Measurements from ENCODE around the gene SAMM50. TPM values are rescaled to one million over a fixed set of nuclear protein-coding genes. Genes with fewer than 3 reads are reported as not detected.

The SAMM50 gene
- 40.8 TPM for total RNA-seq (2021; ENCODE audit: unreplicated experiment)
- polyA plus RNA-seq (2012): 30.0 and 37.1 TPM in 2 replicates
- percentile 57 among the genes with signal in this experiment for Bru-seq, nascent RNA
- percentile 69 among the genes with signal in this experiment for BruChase-seq, experiment 1, labeled RNA remaining after a 6-hour chase
- BruChase-seq, experiment 2, labeled RNA remaining after a 2-hour chase: percentile 65 among the genes with signal in this experiment
- long read RNA-seq, transcript SAMM50-201 (15 exons, 1,717 nt): major isoform, 72 of 135 reads
- long read RNA-seq, partial matches to known transcripts: 54 of 135 reads
- long read RNA-seq, other reads (novel, unspliced or antisense): 7 of 135 reads

DNA sequence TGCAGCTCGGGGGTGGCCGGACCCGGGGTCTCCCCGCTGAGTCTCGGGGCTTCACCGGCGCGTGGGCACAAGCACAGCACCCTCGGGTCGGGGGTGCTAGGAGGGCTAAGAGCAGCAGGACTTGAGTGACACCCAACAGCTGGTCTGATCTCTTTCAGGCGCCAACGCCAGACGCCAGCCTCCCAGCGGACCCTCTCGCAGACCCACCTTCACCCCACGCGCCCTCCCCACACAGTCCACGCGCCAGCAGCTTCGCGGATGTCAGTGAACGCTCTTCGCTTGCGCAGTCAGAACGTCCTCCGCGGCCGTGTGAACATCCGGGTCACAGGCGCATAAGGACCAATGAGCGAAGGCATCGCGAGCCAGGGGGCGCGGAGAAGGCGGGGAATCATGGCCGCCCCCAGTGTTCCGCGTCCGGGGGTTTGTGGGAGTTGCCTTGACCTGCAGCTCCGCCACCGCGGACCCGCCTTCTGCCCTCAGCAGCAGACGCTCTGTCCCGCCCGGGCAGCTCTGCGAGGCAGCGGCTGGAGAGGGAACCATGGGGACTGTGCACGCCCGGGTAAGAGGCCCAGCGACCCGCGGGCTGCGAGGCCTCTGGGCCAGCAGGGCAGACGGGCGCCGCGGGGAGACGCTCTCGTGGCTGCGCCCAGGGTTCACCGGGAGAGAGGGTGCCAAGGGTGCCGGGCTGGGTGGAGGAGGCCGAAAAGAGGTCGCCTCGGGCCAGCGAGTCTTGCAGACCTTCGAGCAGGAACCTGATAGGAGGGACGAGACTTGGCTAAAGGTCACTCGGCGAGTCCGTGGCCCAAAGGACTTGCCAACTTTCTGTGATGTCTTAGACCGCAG, at the start of gene SAMM50:
TSS of gene SAMM50 (plus strand) at position 403 of the 843 bp plus-strand sequence. CDS start at position 539, 136 bp downstream.
- Histone ChIP-seq H2AFZ (ENCODE audit: low read depth, low read length, poor library complexity, severe bottlenecking) (no peak within 1 kb of the TSS), H3K4me2 (ENCODE audit: low read length) (peak within 1 kb of the TSS; percentile 73), H3K9me2 (ENCODE audit: insufficient read depth) (no peaks in the 10 kb centered on the region), H3K27me3 (ENCODE audit: insufficient read depth, low read length) (no peaks in the 10 kb centered on the region), H3K4me3 (replicated peaks in 1 of 2; ENCODE audit: low read depth in 1 of 2, low read length in 2 of 2) (peak within 1 kb of the TSS; percentile 91 to 95), H4K20me1 (ENCODE audit: insufficient read depth) (no peaks in the 10 kb centered on the region), H3K9me3 (ENCODE audit: control insufficient read depth in 1 of 2, insufficient read depth in 1 of 2, low read depth in 1 of 2, low read length in 2 of 2) (no peaks in the 10 kb centered on the region), H3K27ac (ENCODE audit: low read depth, low read length) (peak within 1 kb of the TSS; percentile 90), H3K79me2 (ENCODE audit: insufficient read depth, low read length) (peaks cover 55% of the 10 kb centered on the region), H3K36me3 (ENCODE audit: control insufficient read depth in 1 of 2, insufficient read depth in 2 of 2, low read length in 2 of 2) (no peaks in the 10 kb centered on the region), H3K9ac (ENCODE audit: low read length) (peak within 1 kb of the TSS; percentile 87), H3K4me1 (ENCODE audit: control insufficient read depth in 1 of 2, insufficient read depth in 2 of 2, low read length in 2 of 2) (peaks cover 17 to 30% of the 10 kb centered on the region in 2 experiments)
- ChIA-PET RAD21 (ENCODE audit: low non-redundant PET in 1 of 2, low total read pairs in 2 of 2, uncharacterized antibody in 2 of 2, unreplicated experiment in 2 of 2) (interaction anchor here in 1 of 2 experiments (1.0 kb wide), 1 partner anchor 72 kb away, joined by 3 read pairs; no protein-coding TSS in a partner anchor), POLR2A (interaction anchor here (1.1 to 1.6 kb wide), 3 partner anchors 9 to 72 kb away, joined by 4 to 6 read pairs (median 4); partner anchors contain the start of gene PNPLA3), CTCF (interaction anchor here (0.9 to 1.9 kb wide), 4 partner anchors 9 to 72 kb away, joined by 3 to 22 read pairs (median 4); no protein-coding TSS in a partner anchor)
- peak; percentile 81 for DNase-seq (ENCODE audit: low read depth, low spot score)
- intact Hi-C loops (cut with micrococcal nuclease): no loop called here
- BruUV-seq (replicated peaks): no TSS peak
- peak; percentile 93 for ATAC-seq
- TF ChIP-seq ZFX (IDR thresholded peaks at IDR 0.05) (peak; percentile 86), EGR1 (IDR thresholded peaks at IDR 0.05; ENCODE audit: low read depth) (peak; percentile 52), YY1 (IDR thresholded peaks at IDR 0.05; ENCODE audit: extremely low read depth, insufficient replicate concordance, low read depth, low read length) (peak; percentile 97), CEBPB (IDR thresholded peaks at IDR 0.05; ENCODE audit: low read depth) (no peak), JUND (IDR thresholded peaks at IDR 0.05) (no peak), POLR2AphosphoS5 (IDR thresholded peaks at IDR 0.05; ENCODE audit: low read depth, low read length) (peak; percentile 90), CBX3 (IDR thresholded peaks at IDR 0.05; ENCODE audit: low read depth) (no peak), RAD21 (IDR thresholded peaks at IDR 0.05; ENCODE audit: low read depth) (no peak), SIN3A (IDR thresholded peaks at IDR 0.05; ENCODE audit: low read depth) (peak; percentile 71), ZNF274 (IDR thresholded peaks at IDR 0.05; ENCODE audit: low read depth, low read length) (no peak), EZH2 (IDR thresholded peaks at IDR 0.05) (no peak), ELF1 (IDR thresholded peaks at IDR 0.05; ENCODE audit: borderline replicate concordance, low read depth) (peak; percentile 42; the same call in 1 of the 2 replicates), SP1 (IDR thresholded peaks at IDR 0.05; ENCODE audit: low read depth) (peak; percentile 79)
- TF ChIP-seq, protein P1, sequence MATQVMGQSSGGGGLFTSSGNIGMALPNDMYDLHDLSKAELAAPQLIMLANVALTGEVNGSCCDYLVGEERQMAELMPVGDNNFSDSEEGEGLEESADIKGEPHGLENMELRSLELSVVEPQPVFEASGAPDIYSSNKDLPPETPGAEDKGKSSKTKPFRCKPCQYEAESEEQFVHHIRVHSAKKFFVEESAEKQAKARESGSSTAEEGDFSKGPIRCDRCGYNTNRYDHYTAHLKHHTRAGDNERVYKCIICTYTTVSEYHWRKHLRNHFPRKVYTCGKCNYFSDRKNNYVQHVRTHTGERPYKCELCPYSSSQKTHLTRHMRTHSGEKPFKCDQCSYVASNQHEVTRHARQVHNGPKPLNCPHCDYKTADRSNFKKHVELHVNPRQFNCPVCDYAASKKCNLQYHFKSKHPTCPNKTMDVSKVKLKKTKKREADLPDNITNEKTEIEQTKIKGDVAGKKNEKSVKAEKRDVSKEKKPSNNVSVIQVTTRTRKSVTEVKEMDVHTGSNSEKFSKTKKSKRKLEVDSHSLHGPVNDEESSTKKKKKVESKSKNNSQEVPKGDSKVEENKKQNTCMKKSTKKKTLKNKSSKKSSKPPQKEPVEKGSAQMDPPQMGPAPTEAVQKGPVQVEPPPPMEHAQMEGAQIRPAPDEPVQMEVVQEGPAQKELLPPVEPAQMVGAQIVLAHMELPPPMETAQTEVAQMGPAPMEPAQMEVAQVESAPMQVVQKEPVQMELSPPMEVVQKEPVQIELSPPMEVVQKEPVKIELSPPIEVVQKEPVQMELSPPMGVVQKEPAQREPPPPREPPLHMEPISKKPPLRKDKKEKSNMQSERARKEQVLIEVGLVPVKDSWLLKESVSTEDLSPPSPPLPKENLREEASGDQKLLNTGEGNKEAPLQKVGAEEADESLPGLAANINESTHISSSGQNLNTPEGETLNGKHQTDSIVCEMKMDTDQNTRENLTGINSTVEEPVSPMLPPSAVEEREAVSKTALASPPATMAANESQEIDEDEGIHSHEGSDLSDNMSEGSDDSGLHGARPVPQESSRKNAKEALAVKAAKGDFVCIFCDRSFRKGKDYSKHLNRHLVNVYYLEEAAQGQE (IDR thresholded peaks at IDR 0.05; ENCODE audit: low read depth): no peak
- TF ChIP-seq, protein P2, sequence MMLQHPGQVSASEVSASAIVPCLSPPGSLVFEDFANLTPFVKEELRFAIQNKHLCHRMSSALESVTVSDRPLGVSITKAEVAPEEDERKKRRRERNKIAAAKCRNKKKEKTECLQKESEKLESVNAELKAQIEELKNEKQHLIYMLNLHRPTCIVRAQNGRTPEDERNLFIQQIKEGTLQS (IDR thresholded peaks at IDR 0.05): no peak
- TF ChIP-seq, protein P3, sequence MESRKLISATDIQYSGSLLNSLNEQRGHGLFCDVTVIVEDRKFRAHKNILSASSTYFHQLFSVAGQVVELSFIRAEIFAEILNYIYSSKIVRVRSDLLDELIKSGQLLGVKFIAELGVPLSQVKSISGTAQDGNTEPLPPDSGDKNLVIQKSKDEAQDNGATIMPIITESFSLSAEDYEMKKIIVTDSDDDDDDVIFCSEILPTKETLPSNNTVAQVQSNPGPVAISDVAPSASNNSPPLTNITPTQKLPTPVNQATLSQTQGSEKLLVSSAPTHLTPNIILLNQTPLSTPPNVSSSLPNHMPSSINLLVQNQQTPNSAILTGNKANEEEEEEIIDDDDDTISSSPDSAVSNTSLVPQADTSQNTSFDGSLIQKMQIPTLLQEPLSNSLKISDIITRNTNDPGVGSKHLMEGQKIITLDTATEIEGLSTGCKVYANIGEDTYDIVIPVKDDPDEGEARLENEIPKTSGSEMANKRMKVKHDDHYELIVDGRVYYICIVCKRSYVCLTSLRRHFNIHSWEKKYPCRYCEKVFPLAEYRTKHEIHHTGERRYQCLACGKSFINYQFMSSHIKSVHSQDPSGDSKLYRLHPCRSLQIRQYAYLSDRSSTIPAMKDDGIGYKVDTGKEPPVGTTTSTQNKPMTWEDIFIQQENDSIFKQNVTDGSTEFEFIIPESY (IDR thresholded peaks at IDR 0.05; ENCODE audit: extremely low read depth, insufficient replicate concordance, low read length): no peak
- TF ChIP-seq, protein P4, sequence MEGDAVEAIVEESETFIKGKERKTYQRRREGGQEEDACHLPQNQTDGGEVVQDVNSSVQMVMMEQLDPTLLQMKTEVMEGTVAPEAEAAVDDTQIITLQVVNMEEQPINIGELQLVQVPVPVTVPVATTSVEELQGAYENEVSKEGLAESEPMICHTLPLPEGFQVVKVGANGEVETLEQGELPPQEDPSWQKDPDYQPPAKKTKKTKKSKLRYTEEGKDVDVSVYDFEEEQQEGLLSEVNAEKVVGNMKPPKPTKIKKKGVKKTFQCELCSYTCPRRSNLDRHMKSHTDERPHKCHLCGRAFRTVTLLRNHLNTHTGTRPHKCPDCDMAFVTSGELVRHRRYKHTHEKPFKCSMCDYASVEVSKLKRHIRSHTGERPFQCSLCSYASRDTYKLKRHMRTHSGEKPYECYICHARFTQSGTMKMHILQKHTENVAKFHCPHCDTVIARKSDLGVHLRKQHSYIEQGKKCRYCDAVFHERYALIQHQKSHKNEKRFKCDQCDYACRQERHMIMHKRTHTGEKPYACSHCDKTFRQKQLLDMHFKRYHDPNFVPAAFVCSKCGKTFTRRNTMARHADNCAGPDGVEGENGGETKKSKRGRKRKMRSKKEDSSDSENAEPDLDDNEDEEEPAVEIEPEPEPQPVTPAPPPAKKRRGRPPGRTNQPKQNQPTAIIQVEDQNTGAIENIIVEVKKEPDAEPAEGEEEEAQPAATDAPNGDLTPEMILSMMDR (IDR thresholded peaks at IDR 0.05 in 2 of 3, conservative IDR thresholded peaks at IDR 0.05 in 1 of 3; ENCODE audit: borderline replicate concordance in 1 of 3, insufficient read depth in 1 of 3, low read depth in 2 of 3, low read length in 2 of 3): no peak
